Cardiac fibroblast (primary cell): ENCODE data around the gene ATM.

ENCODE experiments used
- DNase-seq, 2 donors: peaks; one replicate each; pipeline versions ENCODE4 v3.0.0 to v3.0.0-alpha.2; 2010; ENCODE audit warnings: low read depth in 2 of 2
- H3K4me3 ChIP-seq, 2 donors: replicated peaks in 1 of 2; 1 replicate in 1 of 2; 2 replicates in 1 of 2; pipeline ENCODE4 v1.5.1; 2011; ENCODE audit warnings: low read depth in 2 of 2, low read length in 2 of 2, mild to moderate bottlenecking in 2 of 2, moderate library complexity in 1 of 2
- TF ChIP-seq, protein P1 (sequence below): IDR thresholded peaks from one replicate; pipeline ENCODE4 v1.5.1; 2011; ENCODE audit warnings: low read depth, mild to moderate bottlenecking, low read length, inconsistent platforms

Gene ATM

DNA sequence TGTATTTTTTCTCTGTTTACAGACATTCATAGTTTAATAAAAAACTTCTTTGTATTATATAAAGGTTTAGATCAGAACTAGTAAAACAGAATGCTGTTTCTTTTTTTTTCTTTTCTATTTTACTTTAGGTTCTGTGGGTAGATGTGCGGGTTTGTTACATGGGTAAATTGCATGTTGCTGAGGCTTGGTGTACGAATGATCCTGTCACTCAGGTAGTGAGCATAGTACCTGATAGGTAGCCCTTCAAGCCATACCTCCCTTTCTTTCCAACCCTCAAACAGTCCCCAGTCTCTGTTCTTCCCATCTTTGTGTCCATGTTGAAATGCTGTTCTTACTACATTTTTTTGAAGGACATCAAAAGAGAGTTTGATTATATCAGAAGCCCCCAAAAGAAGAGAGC is 3.2 kb downstream of the ATM start:
- no peak overlapping the region for H3K4me3 ChIP-seq
- no peak for DNase-seq
- TF ChIP-seq, protein P1, sequence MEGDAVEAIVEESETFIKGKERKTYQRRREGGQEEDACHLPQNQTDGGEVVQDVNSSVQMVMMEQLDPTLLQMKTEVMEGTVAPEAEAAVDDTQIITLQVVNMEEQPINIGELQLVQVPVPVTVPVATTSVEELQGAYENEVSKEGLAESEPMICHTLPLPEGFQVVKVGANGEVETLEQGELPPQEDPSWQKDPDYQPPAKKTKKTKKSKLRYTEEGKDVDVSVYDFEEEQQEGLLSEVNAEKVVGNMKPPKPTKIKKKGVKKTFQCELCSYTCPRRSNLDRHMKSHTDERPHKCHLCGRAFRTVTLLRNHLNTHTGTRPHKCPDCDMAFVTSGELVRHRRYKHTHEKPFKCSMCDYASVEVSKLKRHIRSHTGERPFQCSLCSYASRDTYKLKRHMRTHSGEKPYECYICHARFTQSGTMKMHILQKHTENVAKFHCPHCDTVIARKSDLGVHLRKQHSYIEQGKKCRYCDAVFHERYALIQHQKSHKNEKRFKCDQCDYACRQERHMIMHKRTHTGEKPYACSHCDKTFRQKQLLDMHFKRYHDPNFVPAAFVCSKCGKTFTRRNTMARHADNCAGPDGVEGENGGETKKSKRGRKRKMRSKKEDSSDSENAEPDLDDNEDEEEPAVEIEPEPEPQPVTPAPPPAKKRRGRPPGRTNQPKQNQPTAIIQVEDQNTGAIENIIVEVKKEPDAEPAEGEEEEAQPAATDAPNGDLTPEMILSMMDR, result no peak

DNA sequence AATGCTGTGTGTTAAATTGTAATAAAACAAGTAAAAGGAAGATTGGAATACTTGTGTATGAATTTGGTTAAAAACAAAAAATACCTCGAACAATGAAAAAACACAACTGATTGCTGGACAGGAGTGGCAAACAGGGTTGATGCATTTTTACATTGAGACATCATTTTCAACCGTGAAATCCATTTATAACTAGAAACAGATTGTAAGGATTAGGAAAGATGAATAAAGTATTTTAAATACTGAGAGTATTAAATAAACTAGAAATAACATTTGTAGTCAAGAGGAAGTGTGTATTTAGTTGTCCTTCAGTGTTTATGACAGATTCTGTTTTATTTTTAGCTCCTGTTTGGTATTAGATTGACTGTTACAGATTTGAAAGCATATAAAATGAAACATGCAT is 5.4 kb downstream of the ATM start:
- DNase-seq, result no peak
- TF ChIP-seq, protein P1, result no peak
- no peak overlapping the region for H3K4me3 ChIP-seq

DNA sequence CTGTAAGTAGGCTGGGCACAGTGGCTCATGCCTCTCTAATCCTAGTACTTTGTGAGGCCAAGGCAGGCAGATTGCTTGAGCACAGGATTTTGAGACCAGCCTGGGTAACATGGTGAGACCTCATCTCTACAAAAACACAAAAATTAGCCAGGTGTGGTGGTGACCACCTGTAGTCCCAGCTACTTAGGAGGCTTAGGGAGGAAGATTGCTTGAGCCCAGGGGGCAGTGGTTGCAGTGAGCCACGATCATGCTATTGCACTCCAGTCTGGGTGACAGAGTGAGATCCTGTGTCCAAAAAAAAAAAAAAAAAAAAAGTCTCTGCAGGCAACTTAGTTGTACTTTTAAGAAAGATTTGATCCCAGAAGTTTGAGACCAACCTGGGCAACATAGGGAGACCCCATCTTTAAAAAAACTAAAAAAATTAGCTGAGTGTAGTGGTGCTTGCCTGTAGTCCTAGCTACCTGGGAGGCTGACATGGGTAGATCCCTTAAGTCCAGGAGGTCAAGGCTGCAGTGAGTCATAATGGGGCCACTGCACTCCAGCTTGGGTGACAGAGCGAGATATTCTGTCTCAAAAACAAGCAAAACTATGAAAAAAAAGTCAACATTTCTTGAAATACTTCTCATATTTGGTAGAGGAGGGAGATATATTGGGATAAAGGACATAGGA is 10.5 kb downstream of the ATM start:
- H3K4me3 ChIP-seq, result no peak overlapping the region
- TF ChIP-seq, protein P1, result no peak
- DNase-seq, result no peak

DNA sequence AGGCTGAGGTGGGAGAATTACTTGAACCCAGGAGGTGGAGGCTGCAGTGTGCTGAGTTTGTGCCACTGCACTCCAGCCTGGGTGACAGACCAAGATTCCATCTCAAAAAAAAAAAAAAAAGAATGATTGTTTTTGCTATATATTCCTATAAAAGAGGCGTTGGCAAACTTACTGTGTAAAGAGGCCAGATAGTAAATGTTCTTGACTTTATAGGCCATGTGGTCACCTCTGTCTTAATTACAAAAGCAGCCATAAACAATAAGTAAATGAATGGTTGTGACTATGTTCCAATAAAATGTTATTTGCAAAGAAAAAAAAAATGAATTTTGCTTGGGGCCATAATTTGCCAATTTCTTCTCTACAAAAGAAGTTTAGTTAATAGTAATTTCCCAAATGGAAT is 12.3 kb downstream of the ATM start:
- TF ChIP-seq, protein P1, result no peak
- no peak for DNase-seq
- no peak overlapping the region for H3K4me3 ChIP-seq

DNA sequence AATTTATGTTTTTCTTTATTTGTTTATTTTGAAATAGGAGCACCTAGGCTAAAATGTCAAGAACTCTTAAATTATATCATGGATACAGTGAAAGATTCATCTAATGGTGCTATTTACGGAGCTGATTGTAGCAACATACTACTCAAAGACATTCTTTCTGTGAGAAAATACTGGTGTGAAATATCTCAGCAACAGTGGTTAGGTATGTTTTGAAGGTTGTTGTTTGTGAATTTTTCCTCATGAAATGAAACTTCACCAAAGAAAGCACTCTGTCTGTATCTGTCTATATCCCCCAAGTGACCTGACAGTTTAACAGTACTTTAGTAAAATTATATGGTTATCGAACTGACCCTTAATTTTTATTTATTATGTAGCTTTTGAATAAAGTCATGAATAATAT is 12.8 kb downstream of the ATM start:
- DNase-seq, result no peak
- H3K4me3 ChIP-seq, result no peak overlapping the region
- TF ChIP-seq, protein P1, result no peak

DNA sequence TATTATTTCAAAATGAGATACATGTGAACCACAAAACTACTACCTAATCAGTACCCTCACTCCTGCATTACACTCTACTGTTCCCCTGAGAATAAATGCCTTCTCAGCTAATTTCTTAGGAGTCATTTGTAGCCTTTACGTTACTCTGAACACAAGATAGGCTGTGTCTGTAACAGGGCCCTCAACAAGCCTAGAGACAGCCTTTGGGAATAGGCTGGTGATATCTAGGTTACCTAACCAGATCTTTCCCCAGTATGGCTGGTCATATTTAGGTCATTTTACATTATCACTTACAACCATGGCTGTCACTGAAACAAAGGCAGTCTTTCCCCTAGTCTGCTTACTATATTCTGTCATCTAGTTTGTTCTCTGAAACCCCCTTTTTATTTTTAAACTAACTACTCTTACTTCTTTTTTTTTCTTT is 14.2 kb downstream of the ATM start:
- TF ChIP-seq, protein P1, result no peak
- peak in 1 of 2 donors; percentile 4 for DNase-seq
- H3K4me3 ChIP-seq, result no peak overlapping the region

DNA sequence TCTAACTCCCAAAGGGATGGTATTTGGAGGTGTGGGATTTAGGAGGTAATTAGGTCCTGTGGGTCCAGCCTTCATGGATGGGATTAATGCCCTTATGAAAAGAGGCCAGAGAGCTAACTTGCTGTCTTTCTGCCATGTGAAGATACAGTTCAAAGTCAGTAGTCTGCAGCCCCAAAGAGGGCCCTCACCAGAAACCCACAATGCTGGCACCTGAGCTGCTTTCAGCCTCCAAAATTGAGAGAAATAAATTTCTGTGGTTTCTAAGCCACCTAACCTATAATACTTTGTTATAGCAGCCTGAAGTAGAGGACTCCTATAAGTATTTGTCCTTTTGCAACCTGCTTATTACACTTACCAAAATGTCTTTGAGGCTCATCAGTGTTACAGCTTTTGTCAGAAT is 16.2 kb downstream of the ATM start:
- TF ChIP-seq, protein P1, result no peak
- no peak for DNase-seq
- no peak overlapping the region for H3K4me3 ChIP-seq
